Renal pelvis (tissue), 3 donors: ENCODE data around the gene HBEGF. TPM values are rescaled to one million over a fixed set of nuclear protein-coding genes. Genes with fewer than 3 reads are reported as not detected.

Experiments used
- polyA plus RNA-seq, 3 donors: library from polyadenylated mRNA; unstranded; fragments of 120-200 nt; gene quantifications; one replicate each; pipeline ENCODE4 v1.2.1, GENCODE V29; 2013; ENCODE audit not compliant: insufficient read length in 3 of 3

The HBEGF gene
- polyA plus RNA-seq, 3 donors = 7.5 to 10.4 (median 9.1) TPM

Other genes starting within 250 kb of the HBEGF start
- 10 to 100 TPM; 12.0 to 13.4 (median 12.6) TPM for gene PURA, start 232.5 kb downstream of the HBEGF start, polyA plus RNA-seq
- gene IGIP, start 220.7 kb downstream of the HBEGF start, polyA plus RNA-seq = 1 to 10 TPM; 5.3 to 7.3 (median 6.4) TPM
- 10 to 100 TPM; 68.2 to 72.4 (median 72.0) TPM for gene CYSTM1, start 171.4 kb downstream of the HBEGF start, polyA plus RNA-seq
- 100 to 1,000 TPM in 2 of 3 donors, 10 to 100 TPM in 1; 77.4 to 112 (median 100) TPM for gene PFDN1, start 43.5 kb downstream of the HBEGF start, polyA plus RNA-seq
- gene SLC4A9, start 13.6 kb upstream of the HBEGF start, polyA plus RNA-seq = 10 to 100 TPM; 12.4 to 36.4 (median 22.9) TPM
- 100 to 1,000 TPM in 2 of 3 donors, 10 to 100 TPM in 1; 96.7 to 152 (median 126) TPM for gene ANKHD1, start 55.2 kb upstream of the HBEGF start, polyA plus RNA-seq
- 10 to 100 TPM; 10.6 to 15.0 (median 11.9) TPM for gene EIF4EBP3, start 201.1 kb upstream of the HBEGF start, polyA plus RNA-seq
- gene SRA1, start 210.9 kb upstream of the HBEGF start, polyA plus RNA-seq = 10 to 100 TPM; 26.8 to 31.7 (median 27.0) TPM
- 10 to 100 TPM; 31.8 to 65.7 (median 61.0) TPM for gene APBB3, start 218.0 kb upstream of the HBEGF start, polyA plus RNA-seq
- gene SLC35A4, start 218.2 kb upstream of the HBEGF start, polyA plus RNA-seq = 10 to 100 TPM; 77.1 to 87.2 (median 85.2) TPM